Measurements from ENCODE around the gene PFKFB3.
"Not testable (repeated sequence)": the region's sequence is repeated elsewhere in the genome, so short reads cannot be mapped to it uniquely, and the experiment has no call there.

The PFKFB3 gene

GRCh38 chr10:6202684-6203330 is at the start of gene PFKFB3:
Gene PFKFB3 (plus strand): TSS chr10:6202932. CDS start chr10:6203261, 329 bp downstream.
- DNase-seq: peak; percentile 90

GRCh38 chr10:6153845-6154244 is 48.9 kb upstream of the PFKFB3 start:
- DNase-seq: no peak

GRCh38 chr10:6154566-6154965 is 48.2 kb upstream of the PFKFB3 start:
- DNase-seq: no peak

GRCh38 chr10:6158276-6158675 is 44.5 kb upstream of the PFKFB3 start:
- no peak for DNase-seq

GRCh38 chr10:6161921-6162320 is 40.8 kb upstream of the PFKFB3 start:
- DNase-seq: no peak

GRCh38 chr10:6162589-6163356 is 40.0 kb upstream of the PFKFB3 start:
- no peak for DNase-seq

- DNase-seq: peak; percentile 93
Observed at GRCh38 chr10:6163364-6164270, 39.1 kb upstream of the PFKFB3 start.

- no peak for DNase-seq
Observed at GRCh38 chr10:6164271-6165095, 38.2 kb upstream of the PFKFB3 start.

GRCh38 chr10:6165221-6165725 is 37.5 kb upstream of the PFKFB3 start:
- DNase-seq: no peak

GRCh38 chr10:6165933-6166332 is 36.8 kb upstream of the PFKFB3 start:
- DNase-seq: not testable (repeated sequence)

- no peak for DNase-seq
Observed at GRCh38 chr10:6167456-6167855, 35.3 kb upstream of the PFKFB3 start.

GRCh38 chr10:6168084-6168483 is 34.6 kb upstream of the PFKFB3 start:
- DNase-seq: no peak

- DNase-seq: no peak
Observed at GRCh38 chr10:6170638-6171037, 32.1 kb upstream of the PFKFB3 start.

GRCh38 chr10:6171881-6172695 is 30.6 kb upstream of the PFKFB3 start:
- DNase-seq: peak; percentile 67

GRCh38 chr10:6173203-6173602 is 29.5 kb upstream of the PFKFB3 start:
- DNase-seq: peak; percentile 47

- DNase-seq: no peak
Observed at GRCh38 chr10:6174201-6174874, 28.4 kb upstream of the PFKFB3 start.

GRCh38 chr10:6175329-6176055 is 27.2 kb upstream of the PFKFB3 start:
- no peak for DNase-seq

- no peak for DNase-seq
Observed at GRCh38 chr10:6176691-6177231, 26.0 kb upstream of the PFKFB3 start.

GRCh38 chr10:6177880-6178281 is 24.9 kb upstream of the PFKFB3 start:
- DNase-seq: no peak

GRCh38 chr10:6178581-6178980 is 24.2 kb upstream of the PFKFB3 start:
- no peak for DNase-seq

Measured in CD4-positive, alpha-beta T cell treated with Interleukin-15 for 1 hour (primary cell).